HG02981 (cell line): ENCODE results near the gene NACC2.
"Not testable (repeated sequence)": the region's sequence is repeated elsewhere in the genome, so short reads cannot be mapped to it uniquely, and the experiment has no call there.

Experiments used
- ATAC-seq: cut with Tn5 transposase; IDR thresholded peaks from one replicate; pipeline ENCODE4 v1.9.1; 2021; ENCODE audit warnings: mild to moderate bottlenecking, moderate library complexity; ENCODE audit not compliant: unreplicated experiment

The NACC2 gene

GRCh38 chr9:136026943-136027289, 68.2 kb downstream of the NACC2 start:
- not testable (repeated sequence) for ATAC-seq

GRCh38 chr9:136026266-136026942, 68.7 kb downstream of the NACC2 start:
- ATAC-seq = no peak

- no peak for ATAC-seq
Observed at GRCh38 chr9:136025481-136025880, 69.6 kb downstream of the NACC2 start.

- no peak for ATAC-seq
Observed at GRCh38 chr9:136024696-136025316, 70.3 kb downstream of the NACC2 start.

- ATAC-seq = no peak
Observed at GRCh38 chr9:136024286-136024685, 70.8 kb downstream of the NACC2 start.

- ATAC-seq = no peak
Observed at GRCh38 chr9:136023410-136024225, 71.5 kb downstream of the NACC2 start.

- ATAC-seq = no peak
Observed at GRCh38 chr9:136022731-136023409, 72.2 kb downstream of the NACC2 start.

- ATAC-seq = no peak
Observed at GRCh38 chr9:136021872-136022681, 73.0 kb downstream of the NACC2 start.

GRCh38 chr9:136021171-136021871, 73.8 kb downstream of the NACC2 start:
- no peak for ATAC-seq

GRCh38 chr9:136020671-136021070, 74.4 kb downstream of the NACC2 start:
- ATAC-seq = no peak

- no peak for ATAC-seq
Observed at GRCh38 chr9:136020206-136020605, 74.9 kb downstream of the NACC2 start.

GRCh38 chr9:136019681-136020060, 75.4 kb downstream of the NACC2 start:
- no peak for ATAC-seq

- no peak for ATAC-seq
Observed at GRCh38 chr9:136019041-136019680, 75.9 kb downstream of the NACC2 start.

- no peak for ATAC-seq
Observed at GRCh38 chr9:136018257-136019031, 76.6 kb downstream of the NACC2 start.

- no peak for ATAC-seq
Observed at GRCh38 chr9:136017289-136018190, 77.5 kb downstream of the NACC2 start.

GRCh38 chr9:136016572-136017288, 78.4 kb downstream of the NACC2 start:
- no peak for ATAC-seq
